B cell (primary cell): ENCODE results near the gene EEPD1. TPM values are rescaled to one million over a fixed set of nuclear protein-coding genes. Genes with fewer than 3 reads are reported as not detected.

Experiments
- ATAC-seq: fragments of 200-7000 bp; cut with Tn5 transposase; one replicate; pipeline ENCODE4 v1.10.0; 2021; ENCODE audit warnings: low read depth, mild to moderate bottlenecking, moderate number of reproducible peaks, moderate library complexity
- CTCF ChIA-PET: fragments of 350-600 bp; sonication (Branson Sonifier 250); formaldehyde crosslinking; loops from one replicate; lab custom pipeline; 2021; ENCODE audit warnings: antibody characterized with exemption, inconsistent platforms; lab: Charles Lee
- POLR2A ChIA-PET: fragments of 350-600 bp; sonication (Branson Sonifier 250); formaldehyde crosslinking; loops from one replicate; lab custom pipeline; 2021; ENCODE audit warnings: antibody characterized with exemption; lab: Charles Lee
- DNase-seq: peaks from one replicate; pipeline ENCODE4 v3.0.0; 2013
- H2AFZ ChIP-seq: 2 replicates; pipeline ENCODE4 v1.6.1; 2012; ENCODE audit warnings: mild to moderate bottlenecking, low read depth, low read length; ENCODE audit not compliant: insufficient read depth, poor library complexity, severe bottlenecking
- H3K27ac ChIP-seq, 2 donors: 1 replicate in 1 of 2; 2 replicates in 1 of 2; pipeline ENCODE4 v1.5.1; 2012 to 2013; ENCODE audit warnings: low read length in 2 of 2, mild to moderate bottlenecking in 2 of 2, moderate library complexity in 1 of 2
- H3K27me3 ChIP-seq, 4 experiments: fragments of 200-600 bp in 1 of 4; sonication (generic) in 1 of 4; replicated peaks in 1 of 4; 1 replicate in 2 of 4; 2 replicates in 2 of 4; pipeline versions ENCODE4 v1.6.1 to v1.7.0; 2013 to 2016; ENCODE audit warnings: low read length in 3 of 4, mild to moderate bottlenecking in 2 of 4, mixed read lengths in 1 of 4, moderate library complexity in 1 of 4; ENCODE audit not compliant: insufficient read depth in 4 of 4, control insufficient read depth in 3 of 4; ENCODE audit errors: control extremely low read depth in 1 of 4
- H3K36me3 ChIP-seq, 2 experiments: replicated peaks in 1 of 2; 1 replicate in 1 of 2; 2 replicates in 1 of 2; pipeline versions ENCODE4 v1.6.1 to v1.7.1; 2013; ENCODE audit warnings: low read length in 1 of 2; ENCODE audit not compliant: insufficient read depth in 2 of 2, control insufficient read depth in 1 of 2; ENCODE audit errors: control extremely low read depth in 1 of 2, extremely low read depth in 1 of 2
- H3K4me1 ChIP-seq, 2 donors: fragments of 200-600 bp in 1 of 2; sonication (generic) in 1 of 2; 1 replicate in 1 of 2; 2 replicates in 1 of 2; pipeline versions ENCODE4 v1.5.1 to v1.6.1; 2013 to 2017; ENCODE audit warnings: low read length in 2 of 2; ENCODE audit not compliant: control insufficient read depth in 2 of 2, insufficient read depth in 2 of 2
- H3K4me2 ChIP-seq: replicated peaks from 2 replicates; pipeline ENCODE3; 2012; ENCODE audit warnings: mild to moderate bottlenecking, low read depth, low read length; ENCODE audit not compliant: poor library complexity, severe bottlenecking
- H3K4me3 ChIP-seq, 5 experiments: fragments of 200-600 bp in 1 of 5; sonication (generic) in 1 of 5; 1 replicate in 3 of 5; 2 replicates in 2 of 5; pipeline versions ENCODE4 v1.5.1 to v1.7.0; 2011 to 2016; ENCODE audit warnings: low read length in 4 of 5, mild to moderate bottlenecking in 4 of 5, low read depth in 2 of 5, control low read depth in 1 of 5, moderate library complexity in 1 of 5; ENCODE audit not compliant: insufficient read depth in 1 of 5; ENCODE audit errors: control extremely low read depth in 1 of 5, extremely low read depth in 1 of 5
- H3K79me2 ChIP-seq: fragments of 200-600 bp; sonication (generic); one replicate; pipeline ENCODE4 v1.6.0; 2016; ENCODE audit warnings: low read length; ENCODE audit not compliant: control insufficient read depth, insufficient read depth
- H3K9ac ChIP-seq: fragments of 200-600 bp; sonication (generic); 2 replicates; pipeline ENCODE4 v1.6.1; 2017; ENCODE audit warnings: mild to moderate bottlenecking, low read length, moderate library complexity
- H3K9me3 ChIP-seq, 3 donors: one replicate each; pipeline versions ENCODE4 v1.6.1 to v1.7.1; 2013; ENCODE audit warnings: low read length in 2 of 3; ENCODE audit not compliant: control insufficient read depth in 2 of 3, insufficient read depth in 1 of 3; ENCODE audit errors: control extremely low read depth in 1 of 3
- H4K20me1 ChIP-seq: 2 replicates; pipeline ENCODE4 v1.6.0; 2012; ENCODE audit warnings: mild to moderate bottlenecking, low read length; ENCODE audit not compliant: insufficient read depth, control insufficient read depth, poor library complexity, severe bottlenecking
- H3K27ac Mint-ChIP-seq: one replicate; pipeline ENCODE4 v1.8.0; 2021; ENCODE audit warnings: mixed read lengths
- H3K27me3 Mint-ChIP-seq: one replicate; pipeline ENCODE4 v1.8.0; 2021; ENCODE audit warnings: mixed read lengths
- H3K4me1 Mint-ChIP-seq: one replicate; pipeline ENCODE4 v1.8.0; 2021; ENCODE audit warnings: mixed read lengths
- H3K4me3 Mint-ChIP-seq: one replicate; pipeline ENCODE4 v1.8.0; 2021; ENCODE audit warnings: mixed read lengths
- H3K9me3 Mint-ChIP-seq: one replicate; pipeline ENCODE4 v1.8.0; 2022; ENCODE audit warnings: mixed read lengths; ENCODE audit not compliant: insufficient read depth
- CTCF ChIP-seq: fragments of 200-600 bp; IDR thresholded peaks from one replicate; pipeline ENCODE4 v1.8.0; 2022; ENCODE audit warnings: antibody characterized with exemption, mild to moderate bottlenecking
- EZH2 ChIP-seq: IDR thresholded peaks from 2 replicates; pipeline ENCODE4 v1.6.1; 2012; ENCODE audit warnings: borderline replicate concordance, low read depth, mild to moderate bottlenecking, moderate library complexity, low read length; ENCODE audit not compliant: insufficient read depth, poor library complexity, severe bottlenecking
- WGBS: methylation state at CpG from one replicate; pipeline ENCODE4 v1.1.5; 2013; ENCODE audit warnings: missing lambda C conversion rate; ENCODE audit not compliant: insufficient coverage; 5-methylcytosine and 5-hydroxymethylcytosine counted together
- intact Hi-C: fragments of 100-400 bp; cut with micrococcal nuclease; formaldehyde crosslinking; loops from one replicate; pipeline ENCODE4 v1.10.0; 2022
- polyA plus RNA-seq: library from polyadenylated mRNA; depleted of rRNA; stranded (reverse); fragments of >200 nt; gene quantifications from 2 replicates; pipeline ENCODE4 v1.2.3, GENCODE V29; 2012
- total RNA-seq, 2 donors: library from RNA; stranded (reverse); fragments of 120-200 nt in 1 of 2; gene quantifications; 1 replicate in 1 of 2; 2 replicates in 1 of 2; pipeline versions ENCODE4 v1.2.3 to v1.2.4, GENCODE V29; 2013 to 2022

Gene EEPD1
- total and polyA plus RNA-seq, 2 donors (not counting 1 experiment from before 2014, with no cell fraction given), result 0.49 to 4.1 TPM

- no peaks in the 10 kb centered on the region for H3K9me3 Mint-ChIP-seq
- Histone ChIP-seq H3K27me3 (no peaks in the 10 kb centered on the region), H4K20me1 (no peaks in the 10 kb centered on the region), H3K36me3 (no peaks in the 10 kb centered on the region), H3K9ac (no peak overlapping the region), H3K4me1 (no peaks in the 10 kb centered on the region), H3K27ac (no peak overlapping the region), H3K9me3 (peaks cover 0 to 3% (median 0%) of the 10 kb centered on the region in 3 donors), H3K79me2 (no peaks in the 10 kb centered on the region), H2AFZ (no peak overlapping the region), H3K4me2 (no peak overlapping the region), H3K4me3 (no peak overlapping the region)
- POLR2A ChIA-PET, result no interaction called here
- H3K27me3 Mint-ChIP-seq, result peaks cover 3% of the 10 kb centered on the region
- DNase-seq, result no peak
- no peaks in the 10 kb centered on the region for H3K4me1 Mint-ChIP-seq
- H3K4me3 Mint-ChIP-seq, result no peak overlapping the region
- ATAC-seq, result no peak
- WGBS, result 96% methylated on average over 9 of the region's 12 CpGs
- CTCF ChIA-PET, result no interaction called here
- intact Hi-C loops, result no loop called here
- no peak overlapping the region for H3K27ac Mint-ChIP-seq
- TF ChIP-seq CTCF, result no peak
- no peak for TF ChIP-seq EZH2
These were observed 14.5 kb downstream of the EEPD1 start for GRCh38 chr7:36167403-36168050.

- Histone ChIP-seq H3K4me3 (no peak overlapping the region), H3K9ac (no peak overlapping the region), H3K9me3 (peaks cover 0 to 6% (median 0%) of the 10 kb centered on the region in 3 donors), H3K36me3 (no peaks in the 10 kb centered on the region), H4K20me1 (no peaks in the 10 kb centered on the region), H3K27me3 (no peaks in the 10 kb centered on the region), H3K4me2 (no peak overlapping the region), H3K4me1 (peaks cover 4 to 6% of the 10 kb centered on the region in 2 donors), H3K27ac (no peak overlapping the region), H2AFZ (no peak overlapping the region), H3K79me2 (no peaks in the 10 kb centered on the region)
- Mint-ChIP-seq H3K9me3 (no peaks in the 10 kb centered on the region), H3K4me1 (peaks cover 4% of the 10 kb centered on the region), H3K27ac (no peak overlapping the region), H3K27me3 (peaks cover 3% of the 10 kb centered on the region), H3K4me3 (no peak overlapping the region)
- WGBS, result no CpG with 5 or more reads among the region's 2 CpGs
- intact Hi-C loops, result no loop called here
- ATAC-seq (no peak), DNase-seq (no peak)
- POLR2A ChIA-PET, result no interaction called here
- TF ChIP-seq CTCF, result no peak
- no peak for TF ChIP-seq EZH2
- CTCF ChIA-PET, result no interaction called here
These were observed 18.4 kb downstream of the EEPD1 start for GRCh38 chr7:36171503-36171902.
